ENCODE results near the gene MAP3K7CL. TPM values are rescaled to one million over a fixed set of nuclear protein-coding genes. Genes with fewer than 3 reads are reported as not detected.

MAP3K7CL gene
- total RNA-seq, 6 donors from 2014 or later: 3.5 to 9.4 (median 5.9) TPM

- WGBS, 2 donors: 54 to 58% methylated on average over 2 of the region's 2 CpGs
- DNase-seq (no peak), ATAC-seq (ENCODE audit: low FRiP score in 2 of 2) (peak in 1 of 2 donors; percentile 44)
- H3K36me3 ChIP-seq: peaks cover 0 to 3% (median 0%) of the 10 kb centered on the region in 4 donors
- H3K4me1 ChIP-seq: peaks cover 6 to 10% (median 8%) of the 10 kb centered on the region in 4 donors
- H3K9me3 ChIP-seq: no peaks in the 10 kb centered on the region
- TF ChIP-seq CTCF (IDR thresholded peaks at IDR 0.05) (no peak), POLR2AphosphoS5 (IDR thresholded peaks at IDR 0.05) (no peak), POLR2A (IDR thresholded peaks at IDR 0.05) (no peak), EP300 (IDR thresholded peaks at IDR 0.05) (no peak)
- peak overlapping the region in 3 of 4 donors; percentile 14 to 59 (median 56) for H3K27ac ChIP-seq
- H3K4me3 ChIP-seq: no peak overlapping the region
- H3K27me3 ChIP-seq: no peaks in the 10 kb centered on the region
Measured at GRCh38 chr21:29144736-29145353, 14.4 kb downstream of the MAP3K7CL start.

GRCh38 chr21:29145354-29145782 is 14.9 kb downstream of the MAP3K7CL start:
- no peak for TF ChIP-seq CTCF (IDR thresholded peaks at IDR 0.05)
- TF ChIP-seq POLR2AphosphoS5 (IDR thresholded peaks at IDR 0.05): peak in 1 of 2 donors; percentile 14
- Histone ChIP-seq H3K36me3 (peaks cover 0 to 3% (median 0%) of the 10 kb centered on the region in 4 donors), H3K27me3 (no peaks in the 10 kb centered on the region), H3K4me3 (no peak overlapping the region), H3K4me1 (peaks cover 6 to 10% (median 8%) of the 10 kb centered on the region in 4 donors), H3K27ac (peak overlapping the region in 2 of 4 donors; percentile 56 to 59), H3K9me3 (no peaks in the 10 kb centered on the region)
- DNase-seq (no peak), ATAC-seq (ENCODE audit: low FRiP score in 2 of 2) (peak in 1 of 2 donors; percentile 83)
- WGBS, 2 donors: 39 to 52% methylated on average over 5 of the region's 5 CpGs

GRCh38 chr21:29145852-29146453 is 15.5 kb downstream of the MAP3K7CL start:
- H3K9me3 ChIP-seq: no peaks in the 10 kb centered on the region
- H3K27ac ChIP-seq: no peak overlapping the region
- peaks cover 6 to 10% (median 8%) of the 10 kb centered on the region in 4 donors for H3K4me1 ChIP-seq
- no peaks in the 10 kb centered on the region for H3K27me3 ChIP-seq
- no peak overlapping the region for H3K4me3 ChIP-seq
- DNase-seq (no peak), ATAC-seq (ENCODE audit: low FRiP score in 2 of 2) (no peak)
- no peak for TF ChIP-seq EP300 (IDR thresholded peaks at IDR 0.05)
- TF ChIP-seq POLR2A (IDR thresholded peaks at IDR 0.05): no peak
- no peak for TF ChIP-seq CTCF (IDR thresholded peaks at IDR 0.05)
- no peak for TF ChIP-seq POLR2AphosphoS5 (IDR thresholded peaks at IDR 0.05)
- WGBS, 2 donors: 62 to 73% methylated on average over 7 of the region's 7 CpGs
- H3K36me3 ChIP-seq: peaks cover 0 to 3% (median 0%) of the 10 kb centered on the region in 4 donors

- Histone ChIP-seq H3K27me3 (no peaks in the 10 kb centered on the region), H3K36me3 (peaks cover 0 to 3% (median 0%) of the 10 kb centered on the region in 4 donors), H3K4me1 (peaks cover 6 to 10% (median 8%) of the 10 kb centered on the region in 4 donors), H3K27ac (no peak overlapping the region), H3K4me3 (no peak overlapping the region), H3K9me3 (no peaks in the 10 kb centered on the region)
- no peak for ATAC-seq (ENCODE audit: low FRiP score in 2 of 2)
- DNase-seq: no peak
- 70 to 73% methylated on average over 1 of the region's 1 CpG for WGBS, 2 donors
- TF ChIP-seq POLR2A (IDR thresholded peaks at IDR 0.05) (no peak), EP300 (IDR thresholded peaks at IDR 0.05) (no peak), CTCF (IDR thresholded peaks at IDR 0.05) (no peak), POLR2AphosphoS5 (IDR thresholded peaks at IDR 0.05) (no peak)
Measured at GRCh38 chr21:29146726-29147125, 16.3 kb downstream of the MAP3K7CL start.

Measured in upper lobe of left lung (tissue), 6 donors.